C4-2B (cell line): ENCODE data around the gene DIS3L2.

Source experiments
- CTCF ChIP-seq: fragments of 450-650 bp; conservative IDR thresholded peaks from 2 replicates; pipeline ENCODE4 v1.5.1; 2017; ENCODE audit warnings: mild to moderate bottlenecking
- ZFX ChIP-seq: fragments of 450-650 bp; IDR thresholded peaks from 2 replicates; pipeline ENCODE4 v1.6.1; 2017

- no peak for TF ChIP-seq CTCF
- TF ChIP-seq ZFX: no peak
Measured at GRCh38 chr2:232372231-232373208, 411.0 kb downstream of the DIS3L2 start.
